Activated naive CD4-positive, alpha-beta T cell treated with anti-CD3 and anti-CD28 coated beads for 36 hours (primary cell): Measurements from ENCODE around the gene ARL15. TPM values are rescaled to one million over a fixed set of nuclear protein-coding genes. Genes with fewer than 3 reads are reported as not detected.
"Not testable (repeated sequence)": the region's sequence is repeated elsewhere in the genome, so short reads cannot be mapped to it uniquely, and the experiment has no call there.

ENCODE experiments used
- CTCF ChIA-PET: fragments of 350-600 bp; sonication (Branson Sonifier 250); formaldehyde crosslinking; loops from one replicate; lab custom pipeline; 2021; ENCODE audit warnings: antibody characterized with exemption; lab: Charles Lee
- DNase-seq: peaks from one replicate; pipeline ENCODE4 v3.0.0-alpha.2; 2020
- H3K27ac Mint-ChIP-seq: one replicate; pipeline ENCODE4 v1.8.0; 2021; ENCODE audit warnings: mild to moderate bottlenecking, mixed read lengths
- H3K27me3 Mint-ChIP-seq: one replicate; pipeline ENCODE4 v1.8.0; 2021; ENCODE audit warnings: low read depth, mixed read lengths
- H3K36me3 Mint-ChIP-seq: one replicate; pipeline ENCODE4 v1.8.0; 2021; ENCODE audit warnings: low read depth, mixed read lengths
- H3K4me1 Mint-ChIP-seq: one replicate; pipeline ENCODE4 v1.8.0; 2021; ENCODE audit warnings: low read depth, mixed read lengths
- H3K4me3 Mint-ChIP-seq: one replicate; pipeline ENCODE4 v1.8.0; 2021; ENCODE audit warnings: mild to moderate bottlenecking, moderate library complexity, mixed read lengths
- H3K9me3 Mint-ChIP-seq: one replicate; pipeline ENCODE4 v1.8.0; 2021; ENCODE audit warnings: mixed read lengths
- intact Hi-C: fragments of 100-400 bp; cut with micrococcal nuclease; formaldehyde crosslinking; loops from one replicate; pipeline ENCODE4 v1.15.1; 2023
- total RNA-seq, 2 experiments: library from RNA; stranded (reverse); gene quantifications; one replicate each; pipeline ENCODE4 v1.2.3, GENCODE V29; 2021

ARL15 gene
- total RNA-seq, 2 experiments from 2014 or later = 6.7 to 7.0 TPM

- H3K4me3 Mint-ChIP-seq = no peak overlapping the region
- intact Hi-C loops = no loop called here
- H3K9me3 Mint-ChIP-seq = no peaks in the 10 kb centered on the region
- no peak overlapping the region for H3K27ac Mint-ChIP-seq
- no peaks in the 10 kb centered on the region for H3K4me1 Mint-ChIP-seq
- no peaks in the 10 kb centered on the region for H3K36me3 Mint-ChIP-seq
- no peak for DNase-seq
- no peaks in the 10 kb centered on the region for H3K27me3 Mint-ChIP-seq
- CTCF ChIA-PET = no interaction called here
These were observed 265.1 kb downstream of the ARL15 start for GRCh38 chr5:54045077-54045792.

- DNase-seq, CTCF ChIA-PET, H3K4me1 Mint-ChIP-seq, H3K4me3 Mint-ChIP-seq, intact Hi-C loops, H3K9me3 Mint-ChIP-seq, H3K27me3 Mint-ChIP-seq, H3K36me3 Mint-ChIP-seq, H3K27ac Mint-ChIP-seq: not testable (repeated sequence)
These were observed 266.1 kb downstream of the ARL15 start for GRCh38 chr5:54044276-54044675.

GRCh38 chr5:54040804-54041203 is 269.6 kb downstream of the ARL15 start:
- H3K9me3 Mint-ChIP-seq = no peaks in the 10 kb centered on the region
- H3K27me3 Mint-ChIP-seq = no peaks in the 10 kb centered on the region
- H3K36me3 Mint-ChIP-seq = peaks cover 2% of the 10 kb centered on the region
- no peak for DNase-seq
- no peak overlapping the region for H3K4me3 Mint-ChIP-seq
- intact Hi-C loops = no loop called here
- CTCF ChIA-PET = no interaction called here
- H3K27ac Mint-ChIP-seq = no peak overlapping the region
- H3K4me1 Mint-ChIP-seq = no peaks in the 10 kb centered on the region

GRCh38 chr5:54040018-54040417 is 270.4 kb downstream of the ARL15 start:
- intact Hi-C loops = no loop called here
- no peak overlapping the region for H3K27ac Mint-ChIP-seq
- H3K36me3 Mint-ChIP-seq = peaks cover 2% of the 10 kb centered on the region
- DNase-seq = no peak
- CTCF ChIA-PET = no interaction called here
- no peaks in the 10 kb centered on the region for H3K9me3 Mint-ChIP-seq
- no peak overlapping the region for H3K4me3 Mint-ChIP-seq
- no peaks in the 10 kb centered on the region for H3K27me3 Mint-ChIP-seq
- no peaks in the 10 kb centered on the region for H3K4me1 Mint-ChIP-seq

DNA sequence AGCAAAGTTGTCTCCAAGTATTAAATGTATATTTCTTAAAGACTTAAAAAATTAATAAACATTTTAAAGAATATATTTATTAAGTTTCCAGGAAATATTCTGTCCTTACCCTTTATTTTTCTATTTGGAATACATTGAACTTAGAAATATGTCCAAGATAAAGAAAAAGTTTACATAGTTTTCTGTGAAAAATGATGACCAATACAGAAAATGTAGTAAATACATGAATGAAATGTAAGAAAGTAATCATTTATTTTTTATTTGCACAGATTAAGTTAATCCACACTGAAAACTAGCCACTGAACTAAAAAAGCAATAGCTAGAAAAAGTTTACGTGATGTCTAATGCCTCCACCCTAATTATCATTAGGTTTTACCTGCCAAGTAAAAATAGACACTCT is 273.2 kb downstream of the ARL15 start:
- Mint-ChIP-seq H3K27ac (no peak overlapping the region), H3K9me3 (no peaks in the 10 kb centered on the region), H3K27me3 (no peaks in the 10 kb centered on the region), H3K36me3 (peaks cover 7% of the 10 kb centered on the region), H3K4me3 (no peak overlapping the region), H3K4me1 (no peaks in the 10 kb centered on the region)
- CTCF ChIA-PET = no interaction called here
- no peak for DNase-seq
- intact Hi-C loops = no loop called here

DNA sequence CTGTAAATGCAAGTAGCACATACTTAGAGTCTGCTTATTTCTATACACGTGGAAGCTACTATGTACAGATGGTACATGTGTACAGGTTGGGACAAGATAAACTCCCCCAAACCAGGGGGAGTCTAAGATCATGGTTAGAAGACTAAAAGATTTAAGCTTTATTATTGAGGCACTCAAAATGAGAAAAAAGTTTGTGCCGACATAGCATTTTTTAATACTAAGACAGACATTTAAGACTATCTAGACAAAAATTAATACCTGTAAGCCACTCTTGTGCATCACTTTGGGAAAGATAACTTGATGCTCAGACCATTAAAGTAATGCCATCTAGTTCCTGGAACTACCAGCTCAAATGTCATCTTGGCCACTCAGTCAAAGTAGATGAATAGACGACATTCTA is 279.4 kb downstream of the ARL15 start:
- intact Hi-C loops = no loop called here
- CTCF ChIA-PET = interaction anchor here (0.6 kb wide), 1 partner anchor 317 kb away, joined by 3 read pairs; no protein-coding TSS in a partner anchor
- Mint-ChIP-seq H3K4me1 (no peaks in the 10 kb centered on the region), H3K9me3 (no peaks in the 10 kb centered on the region), H3K27ac (no peak overlapping the region), H3K27me3 (no peaks in the 10 kb centered on the region), H3K4me3 (no peak overlapping the region), H3K36me3 (peaks cover 11% of the 10 kb centered on the region)
- no peak for DNase-seq

GRCh38 chr5:54024466-54024865 is 285.9 kb downstream of the ARL15 start:
- intact Hi-C loops = no loop called here
- CTCF ChIA-PET = no interaction called here
- H3K27ac Mint-ChIP-seq = no peak overlapping the region

DNA sequence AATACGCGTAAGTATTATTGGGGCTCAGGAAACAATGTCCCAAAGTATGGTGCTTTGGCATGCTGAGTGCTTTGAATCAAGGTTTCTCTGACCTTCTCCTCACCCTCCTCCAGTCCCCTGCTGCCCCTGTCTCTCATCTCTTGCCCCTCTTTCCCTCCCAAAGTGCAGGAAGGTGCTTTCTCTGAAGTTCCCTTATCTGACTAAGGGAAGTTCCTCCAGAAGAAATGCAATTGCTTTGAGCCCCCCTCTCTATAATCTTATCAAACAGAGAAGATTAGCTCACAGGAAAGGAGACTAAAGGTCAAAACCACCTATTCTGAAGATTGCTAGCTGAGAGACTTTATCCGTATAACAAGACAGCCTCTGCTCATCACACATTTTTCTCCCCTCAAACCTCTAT is 288.1 kb downstream of the ARL15 start:
- H3K27me3 Mint-ChIP-seq = no peaks in the 10 kb centered on the region
- H3K36me3 Mint-ChIP-seq = peaks cover 7% of the 10 kb centered on the region
- peaks cover 29% of the 10 kb centered on the region for H3K4me1 Mint-ChIP-seq
- CTCF ChIA-PET = no interaction called here
- DNase-seq = no peak
- intact Hi-C loops = no loop called here
- peak overlapping the region; percentile 67 for H3K27ac Mint-ChIP-seq
- peak overlapping the region; percentile 44 for H3K4me3 Mint-ChIP-seq
- H3K9me3 Mint-ChIP-seq = no peaks in the 10 kb centered on the region

More at GRCh38 chr5:54024466-54024865, 285.9 kb downstream of the ARL15 start:
- Mint-ChIP-seq H3K4me1 (peaks cover 29% of the 10 kb centered on the region), H3K9me3 (no peaks in the 10 kb centered on the region), H3K4me3 (no peak overlapping the region), H3K36me3 (peaks cover 3% of the 10 kb centered on the region), H3K27me3 (no peaks in the 10 kb centered on the region)
- no peak for DNase-seq

DNA sequence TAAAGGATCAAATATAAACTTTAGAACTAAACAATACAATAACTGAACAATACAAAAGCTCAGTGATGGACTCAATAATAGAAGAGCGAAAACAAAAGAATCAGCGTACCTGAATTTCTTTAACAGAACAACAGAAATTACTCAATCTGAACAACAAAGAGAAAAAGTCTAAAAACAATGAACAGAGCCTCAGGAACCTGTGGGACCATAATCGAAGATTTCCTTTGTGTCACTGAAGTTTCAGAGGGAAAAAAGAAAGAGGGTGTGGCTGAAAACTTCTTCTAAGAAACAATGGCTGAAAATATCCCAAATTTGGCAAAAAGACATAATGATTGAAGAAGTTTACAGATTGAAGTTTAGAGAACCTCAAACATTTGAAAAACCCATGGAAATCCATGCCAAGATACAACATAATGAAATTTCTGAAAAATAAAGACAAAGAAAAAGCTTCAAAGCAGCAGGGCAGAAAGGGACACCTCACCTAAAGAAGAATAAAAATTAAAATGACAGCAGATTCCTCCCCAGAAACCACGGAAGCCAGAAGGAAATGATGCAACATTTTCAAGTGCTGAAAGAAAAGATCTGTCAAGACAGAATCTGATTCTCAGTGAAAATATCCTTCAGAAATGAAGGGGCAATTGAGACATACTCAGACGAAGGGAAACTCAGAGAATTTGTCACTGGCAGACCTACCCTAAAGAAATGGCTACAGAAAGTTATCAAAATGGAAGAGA is 288.8 kb downstream of the ARL15 start:
- peak overlapping the region; percentile 67 for H3K27ac Mint-ChIP-seq
- H3K27me3 Mint-ChIP-seq = no peaks in the 10 kb centered on the region
- peak overlapping the region; percentile 44 for H3K4me3 Mint-ChIP-seq
- CTCF ChIA-PET = no interaction called here
- DNase-seq = peak; percentile 10
- no peaks in the 10 kb centered on the region for H3K9me3 Mint-ChIP-seq
- H3K36me3 Mint-ChIP-seq = peaks cover 13% of the 10 kb centered on the region
- peaks cover 29% of the 10 kb centered on the region for H3K4me1 Mint-ChIP-seq
- intact Hi-C loops = no loop called here

DNA sequence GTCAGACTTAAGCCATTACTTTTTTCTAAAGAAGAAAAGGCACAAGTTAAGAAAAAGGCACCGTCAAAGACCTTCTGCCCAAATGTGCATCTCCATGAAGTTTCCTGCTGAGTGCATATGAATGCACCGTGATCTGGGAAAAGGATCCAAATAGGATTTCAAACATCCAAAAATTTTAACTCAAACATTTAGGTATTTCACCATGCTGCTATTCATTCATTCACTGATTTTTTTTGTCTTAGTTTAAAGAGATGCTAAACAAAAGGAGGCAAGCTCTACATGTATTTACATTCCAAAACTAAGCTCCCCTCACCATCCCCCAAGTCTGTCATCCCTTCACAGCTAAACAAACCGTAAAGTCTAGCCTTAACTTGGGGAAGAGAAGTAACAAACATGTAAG is 291.9 kb downstream of the ARL15 start:
- peaks cover 12% of the 10 kb centered on the region for H3K9me3 Mint-ChIP-seq
- peaks cover 24% of the 10 kb centered on the region for H3K4me1 Mint-ChIP-seq
- H3K36me3 Mint-ChIP-seq = peaks cover 28% of the 10 kb centered on the region
- CTCF ChIA-PET = no interaction called here
- intact Hi-C loops = no loop called here
- DNase-seq = no peak
- H3K4me3 Mint-ChIP-seq = no peak overlapping the region
- no peaks in the 10 kb centered on the region for H3K27me3 Mint-ChIP-seq
- no peak overlapping the region for H3K27ac Mint-ChIP-seq

DNA sequence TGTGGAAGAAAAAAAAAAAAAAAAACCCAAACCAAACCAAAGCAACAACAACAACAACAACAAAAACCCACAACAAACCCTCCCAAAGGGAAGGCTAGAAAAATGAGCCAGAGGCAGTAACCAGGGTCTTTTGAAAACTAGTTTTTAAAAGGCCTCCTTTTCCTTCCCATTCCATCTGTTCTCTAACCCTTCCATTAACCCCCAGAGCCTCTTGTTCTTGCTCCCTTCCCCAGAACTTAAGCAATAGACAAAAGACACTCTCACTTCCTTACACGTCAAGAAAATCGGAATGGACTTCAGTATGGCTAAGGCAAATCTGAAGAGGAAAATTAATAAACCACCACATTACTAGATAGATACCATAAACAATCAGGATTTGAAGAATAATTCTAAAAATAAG is 292.8 kb downstream of the ARL15 start:
- H3K27me3 Mint-ChIP-seq = no peaks in the 10 kb centered on the region
- CTCF ChIA-PET = no interaction called here
- peaks cover 12% of the 10 kb centered on the region for H3K9me3 Mint-ChIP-seq
- H3K4me3 Mint-ChIP-seq = no peak overlapping the region
- no peak for DNase-seq
- H3K27ac Mint-ChIP-seq = no peak overlapping the region
- peaks cover 22% of the 10 kb centered on the region for H3K4me1 Mint-ChIP-seq
- peaks cover 32% of the 10 kb centered on the region for H3K36me3 Mint-ChIP-seq
- intact Hi-C loops = no loop called here

- H3K4me1 Mint-ChIP-seq = peaks cover 5% of the 10 kb centered on the region
- peak; percentile 70 for DNase-seq
- peaks cover 29% of the 10 kb centered on the region for H3K36me3 Mint-ChIP-seq
- H3K27ac Mint-ChIP-seq = no peak overlapping the region
- peaks cover 12% of the 10 kb centered on the region for H3K9me3 Mint-ChIP-seq
- no peaks in the 10 kb centered on the region for H3K27me3 Mint-ChIP-seq
- intact Hi-C loops = no loop called here
- CTCF ChIA-PET = no interaction called here
- no peak overlapping the region for H3K4me3 Mint-ChIP-seq
These were observed 296.7 kb downstream of the ARL15 start for GRCh38 chr5:54013556-54014194.
